ENCODE data around the gene RMDN3. TPM values are rescaled to one million over a fixed set of nuclear protein-coding genes. Genes with fewer than 3 reads are reported as not detected.

Gene RMDN3
- total RNA-seq, 1 experiment from 2014 or later, result 15.7 TPM

GRCh38 chr15:40796041-40796440, 41.0 kb upstream of the RMDN3 start:
- H3K9me2 ChIP-seq (ENCODE audit: insufficient read depth), result no peaks in the 10 kb centered on the region
- peak overlapping the region; percentile 13; the same call in 1 of the 2 replicates for H3K4me2 ChIP-seq
- H2AFZ ChIP-seq, result no peak overlapping the region
- ChIA-PET CTCF (no interaction called here), POLR2A (ENCODE audit: unreplicated experiment) (interaction anchor here (0.6 to 0.7 kb wide), 3 partner anchors 11 to 1695 kb away, joined by 3 to 11 read pairs (median 5); partner anchors contain the start of genes DNAJC17 and ZFYVE19)
- H4K20me1 ChIP-seq (ENCODE audit: insufficient read depth), result no peaks in the 10 kb centered on the region
- peaks cover 29% of the 10 kb centered on the region for H3F3A ChIP-seq (ENCODE audit: insufficient read depth, low read depth)
- H3K36me3 ChIP-seq (ENCODE audit: low read depth), result no peaks in the 10 kb centered on the region; the same call in 1 of the 2 replicates
- no TSS peak for BruUV-seq (replicated peaks)
- no peaks in the 10 kb centered on the region for H3K9me3 ChIP-seq (ENCODE audit: insufficient read depth, low read depth)
- DNase-seq, result peak in 1 of 2 experiments; percentile 63
- H3K27me3 ChIP-seq (ENCODE audit: insufficient read depth, low read depth), result no peaks in the 10 kb centered on the region
- peaks cover 25% of the 10 kb centered on the region for H3K79me2 ChIP-seq (ENCODE audit: low read depth)
- intact Hi-C loops (cut with micrococcal nuclease; ENCODE audit: unreplicated experiment), result no loop called here
- peak overlapping the region; percentile 54 for H3K27ac ChIP-seq
- H3K4me3 ChIP-seq, result no peak overlapping the region; the same call in 1 of the 2 replicates
- peaks cover 54% of the 10 kb centered on the region for H3K4me1 ChIP-seq (replicated peaks; ENCODE audit: insufficient read depth)
- TF ChIP-seq EZH2 (IDR thresholded peaks at IDR 0.05; ENCODE audit: low read depth), result no peak

- TF ChIP-seq EZH2 (IDR thresholded peaks at IDR 0.05; ENCODE audit: low read depth) (no peak), CTCF (conservative IDR thresholded peaks at IDR 0.05) (no peak)
- no peaks in the 10 kb centered on the region; the same call in 1 of the 2 replicates for H3K36me3 ChIP-seq (ENCODE audit: low read depth)
- peak; percentile 73 to 91 for DNase-seq
- H3K4me2 ChIP-seq, result peak overlapping the region; percentile 67
- no peak overlapping the region for H2AFZ ChIP-seq
- intact Hi-C loops (cut with micrococcal nuclease; ENCODE audit: unreplicated experiment), result loop anchor here (1.0 kb wide), 1 partner anchor 14 kb away; the partner anchor contains the start of genes DNAJC17 and ZFYVE19
- CTCF ChIA-PET, result no interaction called here
- H3K27me3 ChIP-seq (ENCODE audit: insufficient read depth, low read depth), result no peaks in the 10 kb centered on the region
- H3K4me1 ChIP-seq (replicated peaks; ENCODE audit: insufficient read depth), result peaks cover 80% of the 10 kb centered on the region
- no peaks in the 10 kb centered on the region for H3K9me2 ChIP-seq (ENCODE audit: insufficient read depth)
- H3K9me3 ChIP-seq (ENCODE audit: insufficient read depth, low read depth), result no peaks in the 10 kb centered on the region
- H3K79me2 ChIP-seq (ENCODE audit: low read depth), result peaks cover 37% of the 10 kb centered on the region
- H4K20me1 ChIP-seq (ENCODE audit: insufficient read depth), result no peaks in the 10 kb centered on the region
- peak overlapping the region; percentile 88 for H3K27ac ChIP-seq
- BruUV-seq (replicated peaks), result no TSS peak
- peaks cover 51% of the 10 kb centered on the region for H3F3A ChIP-seq (ENCODE audit: insufficient read depth, low read depth)
- H3K4me3 ChIP-seq, result no peak overlapping the region; the same call in 1 of the 2 replicates
- POLR2A ChIA-PET (ENCODE audit: unreplicated experiment), result interaction anchor here (0.6 kb wide), 1 partner anchor 26 kb away, joined by 5 read pairs; no protein-coding TSS in a partner anchor
These were observed 38.3 kb upstream of the RMDN3 start for GRCh38 chr15:40793216-40793989.

GRCh38 chr15:40792394-40792793, 37.3 kb upstream of the RMDN3 start:
- DNase-seq, result no peak
- no peaks in the 10 kb centered on the region for H4K20me1 ChIP-seq (ENCODE audit: insufficient read depth)
- no peaks in the 10 kb centered on the region for H3K27me3 ChIP-seq (ENCODE audit: insufficient read depth, low read depth)
- no peaks in the 10 kb centered on the region for H3K36me3 ChIP-seq (ENCODE audit: low read depth)
- ChIA-PET CTCF (no interaction called here), POLR2A (ENCODE audit: unreplicated experiment) (interaction anchor here (0.7 kb wide), 1 partner anchor 15 kb away, joined by 8 read pairs; the partner anchor contains the start of genes DNAJC17 and ZFYVE19)
- intact Hi-C loops (cut with micrococcal nuclease; ENCODE audit: unreplicated experiment), result no loop called here
- no peaks in the 10 kb centered on the region for H3K9me3 ChIP-seq (ENCODE audit: insufficient read depth, low read depth)
- H3K4me3 ChIP-seq, result no peak overlapping the region
- no peak overlapping the region for H2AFZ ChIP-seq
- H3K9me2 ChIP-seq (ENCODE audit: insufficient read depth), result no peaks in the 10 kb centered on the region
- peaks cover 88% of the 10 kb centered on the region for H3K4me1 ChIP-seq (replicated peaks; ENCODE audit: insufficient read depth)
- H3F3A ChIP-seq (ENCODE audit: insufficient read depth, low read depth), result peaks cover 59% of the 10 kb centered on the region
- no TSS peak for BruUV-seq (replicated peaks)
- H3K27ac ChIP-seq, result peak overlapping the region; percentile 88
- peaks cover 37% of the 10 kb centered on the region for H3K79me2 ChIP-seq (ENCODE audit: low read depth)
- TF ChIP-seq EZH2 (IDR thresholded peaks at IDR 0.05; ENCODE audit: low read depth) (no peak), CTCF (conservative IDR thresholded peaks at IDR 0.05) (no peak)
- H3K4me2 ChIP-seq, result no peak overlapping the region

Measured in PC-9 (cell line).